ENCODE results near the gene WDFY2.

GRCh38 chr13:51644654-51645053, 60.4 kb downstream of the WDFY2 start:
- TF ChIP-seq POLR2A (IDR thresholded peaks at IDR 0.05) (no peak), CTCF (IDR thresholded peaks at IDR 0.05) (no peak), EP300 (IDR thresholded peaks at IDR 0.05) (no peak)
